Left lung (tissue), 10 donors: ENCODE data around the gene KDM5A. TPM values are rescaled to one million over a fixed set of nuclear protein-coding genes. Genes with fewer than 3 reads are reported as not detected.

ENCODE experiments used
- ATAC-seq: fragments of 200-7000 bp; cut with Tn5 transposase; one replicate; pipeline ENCODE4 v1.9.1; 2020; ENCODE audit warnings: moderate library complexity
- DNase-seq, 4 donors: peaks; one replicate each; pipeline ENCODE4 v3.0.0-alpha.2; 2013 to 2020
- H3K27ac ChIP-seq, 2 donors: fragments of 200-600 bp; sonication (generic) in 1 of 2; one replicate each; pipeline versions ENCODE4 v1.5.0 to v1.8.0; 2020 to 2021
- H3K27me3 ChIP-seq, 2 donors: fragments of 200-600 bp; sonication (generic) in 1 of 2; one replicate each; pipeline versions ENCODE4 v1.5.0 to v1.8.0; 2020 to 2021
- H3K36me3 ChIP-seq, 2 donors: fragments of 200-600 bp; sonication (generic) in 1 of 2; one replicate each; pipeline versions ENCODE4 v1.5.0 to v1.8.0; 2020 to 2021
- H3K4me1 ChIP-seq, 2 donors: fragments of 200-600 bp; one replicate each; pipeline ENCODE4 v1.8.0; 2021
- H3K4me3 ChIP-seq, 2 donors: fragments of 200-600 bp; sonication (generic) in 1 of 2; one replicate each; pipeline versions ENCODE4 v1.5.0 to v1.8.0; 2020 to 2021; ENCODE audit warnings: mild to moderate bottlenecking in 1 of 2
- H3K9me3 ChIP-seq, 2 donors: fragments of 200-600 bp; sonication (generic) in 1 of 2; one replicate each; pipeline versions ENCODE4 v1.5.0 to v1.8.0; 2020 to 2021
- CTCF ChIP-seq, 2 donors: fragments of 200-600 bp; sonication (generic) in 1 of 2; IDR thresholded peaks; one replicate each; pipeline versions ENCODE4 v1.5.0 to v1.8.0; 2021; ENCODE audit warnings: antibody characterized with exemption in 2 of 2
- intact Hi-C, 2 donors: fragments of 100-400 bp; cut with DNase I; formaldehyde crosslinking; loops; one replicate each; pipeline versions ENCODE4 v1.11.2 to v1.14.2; 2022
- polyA plus RNA-seq, 6 donors: library from polyadenylated mRNA; unstranded; fragments of 120-200 nt; gene quantifications; one replicate each; pipeline ENCODE4 v1.2.1, GENCODE V29; 2013; ENCODE audit not compliant: insufficient read length in 6 of 6
- total RNA-seq, 2 donors: library from RNA; stranded (reverse); fragmentation: NEBNext Ultra II Directional; extraction: Animal tissue kit (Norgen Biotek cat#: 25700); gene quantifications; one replicate each; pipeline ENCODE4 v1.2.1, GENCODE V29; 2021
- donor health status: DM: no; HTN: yes; CAD: no.
- donor health status: DM: no; HTN: no; CAD: no.

The KDM5A gene
- total and polyA plus RNA-seq, 8 donors: 41.2 to 66.9 (median 51.5) TPM

DNA sequence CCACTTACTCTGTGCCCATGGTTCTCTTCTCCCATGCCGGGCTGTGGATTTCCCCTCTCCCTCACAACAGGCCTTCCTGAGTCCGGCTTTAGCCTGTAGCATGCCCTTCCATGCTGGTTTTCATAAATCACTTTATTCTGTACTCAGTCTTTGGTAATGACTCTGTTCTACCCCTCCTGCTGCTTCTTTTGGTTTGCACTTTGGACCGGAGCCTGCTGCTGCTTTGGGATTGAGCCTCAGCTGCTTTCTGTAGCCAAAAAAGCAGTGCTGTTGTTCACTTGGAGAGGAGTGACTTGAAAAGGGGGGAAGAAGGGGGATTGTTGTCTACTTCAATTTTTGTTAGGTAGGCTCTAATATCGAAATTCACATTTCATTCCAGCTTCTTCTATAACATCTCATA lies 118.0 kb downstream of the KDM5A start:
- ATAC-seq (no peak), DNase-seq (no peak)
- peaks cover 0 to 20% of the 10 kb centered on the region in 2 donors for H3K27me3 ChIP-seq
- TF ChIP-seq CTCF (IDR thresholded peaks at IDR 0.05): no peak
- intact Hi-C loops: no loop called here
- H3K4me1 ChIP-seq: no peaks in the 10 kb centered on the region
- no peak overlapping the region for H3K4me3 ChIP-seq
- no peaks in the 10 kb centered on the region for H3K9me3 ChIP-seq
- H3K36me3 ChIP-seq: no peaks in the 10 kb centered on the region
- no peak overlapping the region for H3K27ac ChIP-seq

DNA sequence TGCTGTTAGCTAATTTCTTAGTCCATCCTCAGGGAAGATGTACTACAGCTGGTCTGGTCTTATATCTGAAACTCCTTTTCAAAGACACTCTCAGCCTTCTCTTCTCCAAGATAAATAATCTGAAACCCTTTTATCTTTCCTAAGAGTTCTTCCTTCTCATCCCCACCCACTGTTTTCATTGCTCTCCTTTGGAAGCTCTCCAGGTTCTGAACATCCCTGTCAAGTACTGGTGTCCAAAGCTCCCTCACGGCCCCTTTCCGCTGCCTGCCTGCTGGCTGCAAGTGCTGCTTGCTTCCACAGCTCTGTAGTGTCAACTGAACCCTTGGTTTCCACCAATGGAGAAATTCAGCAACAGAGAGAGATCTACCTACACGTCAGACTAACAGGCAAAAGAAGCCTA lies 119.9 kb downstream of the KDM5A start:
- H3K4me1 ChIP-seq: no peaks in the 10 kb centered on the region
- DNase-seq: no peak

GRCh38 chr12:268483-268840 lies 120.7 kb downstream of the KDM5A start:
- Histone ChIP-seq H3K4me1 (no peaks in the 10 kb centered on the region), H3K36me3 (no peaks in the 10 kb centered on the region), H3K9me3 (no peaks in the 10 kb centered on the region), H3K27me3 (peaks cover 0 to 44% of the 10 kb centered on the region in 2 donors), H3K4me3 (no peak overlapping the region), H3K27ac (no peak overlapping the region)
- ATAC-seq (no peak), DNase-seq (no peak)
- no peak for TF ChIP-seq CTCF (IDR thresholded peaks at IDR 0.05)
- intact Hi-C loops: no loop called here

More for the DNA sequence above, 119.9 kb downstream of the KDM5A start:
- no peaks in the 10 kb centered on the region for H3K9me3 ChIP-seq
- H3K36me3 ChIP-seq: no peaks in the 10 kb centered on the region
- H3K27me3 ChIP-seq: peaks cover 0 to 37% of the 10 kb centered on the region in 2 donors
- H3K27ac ChIP-seq: no peak overlapping the region
- H3K4me3 ChIP-seq: no peak overlapping the region
- ATAC-seq: no peak
- intact Hi-C loops: no loop called here
- TF ChIP-seq CTCF (IDR thresholded peaks at IDR 0.05): no peak

GRCh38 chr12:267581-268482 lies 121.3 kb downstream of the KDM5A start:
- intact Hi-C loops: no loop called here
- ATAC-seq: no peak
- peaks cover 0 to 50% of the 10 kb centered on the region in 2 donors for H3K27me3 ChIP-seq
- no peak overlapping the region for H3K27ac ChIP-seq
- H3K9me3 ChIP-seq: no peaks in the 10 kb centered on the region
- no peaks in the 10 kb centered on the region for H3K36me3 ChIP-seq
- TF ChIP-seq CTCF (IDR thresholded peaks at IDR 0.05): no peak
- no peak overlapping the region for H3K4me3 ChIP-seq
- H3K4me1 ChIP-seq: no peaks in the 10 kb centered on the region
- no peak for DNase-seq

DNA sequence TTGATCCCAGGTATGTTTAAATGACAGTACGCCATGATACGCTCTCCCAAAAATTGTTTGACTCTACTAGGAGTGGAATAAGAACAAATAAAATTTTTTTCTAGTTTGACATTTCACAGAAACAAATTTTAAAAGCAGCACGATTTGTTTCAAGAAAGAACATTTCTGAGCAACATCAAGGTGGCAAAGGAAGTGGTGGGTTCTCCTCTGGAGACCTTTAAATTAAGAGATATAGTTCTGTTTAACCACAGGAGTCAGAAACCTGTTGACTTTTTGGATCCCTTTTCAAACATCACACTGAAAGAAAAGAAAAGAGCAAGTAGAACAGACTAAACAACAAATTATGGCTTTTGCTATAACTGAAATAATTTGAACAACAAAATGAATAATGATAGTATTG lies 124.0 kb downstream of the KDM5A start:
- peaks cover 0 to 76% of the 10 kb centered on the region in 2 donors for H3K27me3 ChIP-seq
- DNase-seq (no peak), ATAC-seq (no peak)
- TF ChIP-seq CTCF (IDR thresholded peaks at IDR 0.05): no peak
- H3K9me3 ChIP-seq: no peaks in the 10 kb centered on the region
- intact Hi-C loops: no loop called here
- no peaks in the 10 kb centered on the region for H3K4me1 ChIP-seq
- H3K4me3 ChIP-seq: no peak overlapping the region
- no peak overlapping the region for H3K27ac ChIP-seq
- no peaks in the 10 kb centered on the region for H3K36me3 ChIP-seq
